ENCODE results near the gene PGAP6. TPM values are rescaled to one million over a fixed set of nuclear protein-coding genes. Genes with fewer than 3 reads are reported as not detected.

Gene PGAP6
- total and polyA plus RNA-seq, 9 of the 15 experiments (the other 6 are each of a cell fraction or from before 2014, with no cell fraction given): 0.45 to 50.2 (median 39.3) TPM

GRCh38 chr16:396605-397004 lies 14.8 kb upstream of the PGAP6 start (continued):
- TF ChIP-seq ATF7 (IDR thresholded peaks at IDR 0.05) (no peak; the same call in 1 of the 2 replicates), RBM14 (IDR thresholded peaks at IDR 0.05; ENCODE audit: borderline replicate concordance, insufficient read depth, low read depth, low read length) (no peak), TEAD4 (IDR thresholded peaks at IDR 0.05; ENCODE audit: low read length) (no peak), TEAD4 (CRISPR knock-in tag; IDR thresholded peaks at IDR 0.05; ENCODE audit: borderline replicate concordance) (no peak), BMI1 (IDR thresholded peaks at IDR 0.05; ENCODE audit: low read length) (no peak), ETV6 (IDR thresholded peaks at IDR 0.05; ENCODE audit: borderline replicate concordance in 1 of 2, low read depth in 2 of 2, low read length in 1 of 2) (no peak), ETV6 (CRISPR knock-in tag; IDR thresholded peaks at IDR 0.05; ENCODE audit: borderline replicate concordance) (no peak), HNRNPH1 (optimal IDR thresholded peaks at IDR 0.05; ENCODE audit: low read depth, low read length) (no peak), MNT (conservative IDR thresholded peaks at IDR 0.05) (peak; percentile 45 to 67; a peak in 3 of 4 replicates), SPI1 (IDR thresholded peaks at IDR 0.05; ENCODE audit: borderline replicate concordance, low read depth, low read length) (no peak), ZNF431 (CRISPR knock-in tag; IDR thresholded peaks at IDR 0.05) (no peak), NFIC (IDR thresholded peaks at IDR 0.05) (peak; percentile 43; the same call in 1 of the 2 replicates), ATF3 (IDR thresholded peaks at IDR 0.05) (no peak), ATF3 (CRISPR knock-in tag; conservative IDR thresholded peaks at IDR 0.05) (no peak), REST (IDR thresholded peaks at IDR 0.05; ENCODE audit: borderline replicate concordance) (no peak), REST (CRISPR knock-in tag; IDR thresholded peaks at IDR 0.05; ENCODE audit: low read depth) (no peak), MITF (IDR thresholded peaks at IDR 0.05) (no peak), MTA2 (IDR thresholded peaks at IDR 0.05; ENCODE audit: low read depth) (peak; percentile 33; the same call in 1 of the 2 replicates), CC2D1A (IDR thresholded peaks at IDR 0.05) (peak; percentile 94)

Data from K562 (cell line).